IMR-90 (cell line): ENCODE measurements around the gene DPEP1. TPM values are rescaled to one million over a fixed set of nuclear protein-coding genes. Genes with fewer than 3 reads are reported as not detected.

Experiments
- ATAC-seq: fragments of 200-7000 bp; cut with Tn5 transposase; 2 replicates; pipeline ENCODE4 v1.9.1; 2020; ENCODE audit warnings: low read depth, mild to moderate bottlenecking, moderate library complexity
- BruUV-seq: library from RNA; stranded (reverse); fragments of 400-500 nt; replicated peaks from 2 replicates; lab custom pipeline; 2021; lab: Mats Ljungman, UMichigan
- CTCF ChIA-PET: fragments of 300-600 bp; formaldehyde crosslinking; extraction: SDS; loops from one replicate; lab custom pipeline; 2021; ENCODE audit warnings: antibody characterized with exemption; lab: Yijun Ruan, JAX
- POLR2A ChIA-PET: fragments of 300-600 bp; sonication (Branson Sonifier 250); formaldehyde crosslinking; loops from one replicate; lab custom pipeline; 2022; ENCODE audit warnings: antibody characterized with exemption; ENCODE audit not compliant: unreplicated experiment; lab: Charles Lee
- DNase-seq: peaks from one replicate; pipeline ENCODE4 v3.0.0; 2013
- H2AFZ ChIP-seq: replicated peaks from 2 replicates; pipeline ENCODE3; 2013; ENCODE audit warnings: low read length, mild to moderate bottlenecking; ENCODE audit not compliant: poor library complexity
- H2AK5ac ChIP-seq: 2 replicates; pipeline ENCODE4 v1.6.1; 2013; ENCODE audit warnings: low read depth, low read length, inconsistent platforms
- H2AK9ac ChIP-seq: replicated peaks from 2 replicates; pipeline ENCODE3; 2013; ENCODE audit warnings: mild to moderate bottlenecking, low read depth, low read length, moderate library complexity; ENCODE audit not compliant: poor library complexity
- H2BK120ac ChIP-seq: 2 replicates; pipeline ENCODE4 v1.6.1; 2013; ENCODE audit warnings: low read depth, low read length, inconsistent platforms
- H2BK15ac ChIP-seq: 3 replicates; pipeline ENCODE4 v1.6.1; 2013; ENCODE audit warnings: low read depth, low read length, inconsistent platforms
- H2BK20ac ChIP-seq: 2 replicates; pipeline ENCODE4 v1.6.1; 2013; ENCODE audit warnings: low read depth, mild to moderate bottlenecking, inconsistent platforms, low read length, moderate library complexity
- H2BK5ac ChIP-seq: 2 replicates; pipeline ENCODE4 v1.6.1; 2013; ENCODE audit warnings: mild to moderate bottlenecking, low read depth, low read length, inconsistent platforms; ENCODE audit not compliant: poor library complexity, severe bottlenecking
- H3K14ac ChIP-seq: replicated peaks from 2 replicates; pipeline ENCODE4 v1.6.1; 2013; ENCODE audit warnings: low read depth, low read length, inconsistent platforms
- H3K18ac ChIP-seq: 2 replicates; pipeline ENCODE4 v1.6.1; 2013; ENCODE audit warnings: low read depth, low read length, control low read depth
- H3K23ac ChIP-seq: 2 replicates; pipeline ENCODE4 v1.6.1; 2013; ENCODE audit warnings: low read depth, low read length, inconsistent platforms
- H3K27ac ChIP-seq: 2 replicates; pipeline ENCODE4 v1.5.1; 2013; ENCODE audit warnings: mild to moderate bottlenecking, control low read depth, low read length; ENCODE audit not compliant: insufficient read depth
- H3K27me3 ChIP-seq: 2 replicates; pipeline ENCODE4 v1.6.1; 2013; ENCODE audit warnings: low read length; ENCODE audit not compliant: control insufficient read depth, insufficient read depth
- H3K36me3 ChIP-seq: 2 replicates; pipeline ENCODE4 v1.6.1; 2013; ENCODE audit warnings: low read length, mixed read lengths; ENCODE audit not compliant: control insufficient read depth, insufficient read depth
- H3K4ac ChIP-seq: 2 replicates; pipeline ENCODE4 v1.6.1; 2013; ENCODE audit warnings: low read depth, low read length, inconsistent platforms
- H3K4me1 ChIP-seq: 2 replicates; pipeline ENCODE4 v1.6.1; 2013; ENCODE audit warnings: low read length, mixed read lengths; ENCODE audit not compliant: control insufficient read depth, insufficient read depth
- H3K4me2 ChIP-seq: 2 replicates; pipeline ENCODE4 v1.6.1; 2013; ENCODE audit warnings: low read depth, mild to moderate bottlenecking, control low read depth, low read length, moderate library complexity
- H3K4me3 ChIP-seq: 2 replicates; pipeline ENCODE4 v1.5.1; 2013; ENCODE audit warnings: low read depth, mild to moderate bottlenecking, control low read depth, low read length, moderate library complexity; ENCODE audit not compliant: insufficient read depth
- H3K56ac ChIP-seq: 2 replicates; pipeline ENCODE4 v1.6.1; 2013; ENCODE audit warnings: low read length, inconsistent platforms; ENCODE audit not compliant: insufficient read depth; ENCODE audit errors: extremely low read depth
- H3K79me1 ChIP-seq, 2 experiments: 2 replicates each; pipeline ENCODE4 v1.6.1; 2013; ENCODE audit warnings: low read length in 2 of 2, inconsistent platforms in 1 of 2, low read depth in 1 of 2
- H3K9ac ChIP-seq: 2 replicates; pipeline ENCODE4 v1.6.1; 2013; ENCODE audit warnings: low read depth, low read length, control low read depth
- H3K9me1 ChIP-seq: 2 replicates; pipeline ENCODE4 v1.6.1; 2013; ENCODE audit warnings: low read length, inconsistent platforms; ENCODE audit not compliant: insufficient read depth
- H3K9me3 ChIP-seq: 2 replicates; pipeline ENCODE4 v1.6.1; 2013; ENCODE audit warnings: low read length; ENCODE audit not compliant: control insufficient read depth, insufficient read depth
- H4K20me1 ChIP-seq: 2 replicates; pipeline ENCODE4 v1.6.1; 2013; ENCODE audit warnings: low read length, inconsistent platforms; ENCODE audit not compliant: insufficient read depth
- H4K5ac ChIP-seq: 2 replicates; pipeline ENCODE4 v1.6.1; 2013; ENCODE audit warnings: mild to moderate bottlenecking, low read depth, low read length, control low read depth
- H4K8ac ChIP-seq, 2 experiments: 2 replicates each; pipeline ENCODE4 v1.6.1; 2013; ENCODE audit warnings: low read depth in 2 of 2, low read length in 2 of 2, control low read depth in 1 of 2, inconsistent platforms in 1 of 2
- H4K91ac ChIP-seq: 2 replicates; pipeline ENCODE4 v1.6.1; 2013; ENCODE audit warnings: low read depth, low read length, inconsistent platforms; ENCODE audit not compliant: insufficient read depth
- MXI1 ChIP-seq: IDR thresholded peaks from 2 replicates; pipeline ENCODE4 v1.6.1; 2012; ENCODE audit warnings: low read depth, mild to moderate bottlenecking, low read length, moderate library complexity, borderline replicate concordance
- NFE2L2 ChIP-seq: fragments of 150-350 bp; IDR thresholded peaks from 2 replicates; pipeline ENCODE4 v1.6.1; 2016; ENCODE audit warnings: low read depth, mild to moderate bottlenecking, low read length
- whole genome bisulfite sequencing, 2 experiments: methylation state at CpG; one replicate each; pipeline versions ENCODE4 v1.1.5 to v1.1.7; 2013; ENCODE audit warnings: missing lambda C conversion rate in 2 of 2; ENCODE audit not compliant: insufficient read length in 1 of 2; ENCODE audit errors: extremely low coverage in 2 of 2; 5-methylcytosine and 5-hydroxymethylcytosine counted together
- dilution Hi-C: fragments of 300-500 bp; cut with HindIII; formaldehyde crosslinking; loops from one replicate; pipeline ENCODE4 v1.14.3; 2018; ENCODE audit warnings: low sequenced_read_pairs; ENCODE audit not compliant: unreplicated experiment
- in situ Hi-C: fragments of 300-500 bp; cut with MboI; formaldehyde crosslinking; loops from 3 replicates; pipeline ENCODE4 v1.14.3; 2019; ENCODE audit warnings: low sequenced_read_pairs, inconsistent platforms, mixed read lengths
- intact Hi-C: fragments of 100-400 bp; cut with micrococcal nuclease; formaldehyde crosslinking; loops from 2 replicates; pipeline ENCODE4 v1.10.0; 2022
- polyA plus RNA-seq, 3 experiments: library from polyadenylated mRNA; depleted of rRNA; stranded (reverse); fragments of >200 nt; gene quantifications; 2 replicates each; pipeline ENCODE4 v1.2.3, GENCODE V29; 2012; ENCODE audit warnings: low replicate concordance in 1 of 3
- total RNA-seq: library from RNA; depleted of rRNA; stranded (reverse); fragments of >200 nt; gene quantifications from 2 replicates; pipeline ENCODE4 v1.2.3, GENCODE V29; 2012

The DPEP1 gene
- total and polyA plus RNA-seq, 2 of the 4 experiments (the other 2 are of a cell fraction): not detected

GRCh38 chr16:89616623-89617022, 3.2 kb downstream of the DPEP1 start:
- Histone ChIP-seq H3K9me3 (no peaks in the 10 kb centered on the region), H3K23ac (no peak overlapping the region), H3K27ac (no peak overlapping the region), H2BK120ac (no peak overlapping the region), H2BK15ac (no peak overlapping the region), H4K8ac (no peak overlapping the region), H3K56ac (no peak overlapping the region), H3K36me3 (no peaks in the 10 kb centered on the region), H4K20me1 (no peaks in the 10 kb centered on the region), H3K14ac (no peak overlapping the region), H3K9ac (no peak overlapping the region), H2BK5ac (no peak overlapping the region), H3K4me2 (no peak overlapping the region), H2AK9ac (peak overlapping the region; percentile 7), H2AK5ac (no peak overlapping the region), H2BK20ac (no peak overlapping the region), H3K4ac (no peak overlapping the region), H3K4me3 (no peak overlapping the region), H3K9me1 (no peaks in the 10 kb centered on the region), H3K4me1 (peaks cover 2% of the 10 kb centered on the region; the same call in 1 of the 2 replicates), H3K79me1 (no peaks in the 10 kb centered on the region), H4K5ac (no peak overlapping the region), H4K91ac (no peak overlapping the region), H3K18ac (no peak overlapping the region), H3K27me3 (peaks cover 10% of the 10 kb centered on the region), H2AFZ (no peak overlapping the region)
- ChIA-PET CTCF (no interaction called here), POLR2A (no interaction called here)
- no TSS peak for BruUV-seq
- no peak for TF ChIP-seq MXI1
- TF ChIP-seq NFE2L2: no peak
- WGBS, 2 experiments: 90% methylated on average over 11 of the region's 20 CpGs; no CpG with 5 or more reads in 1 of the 2 experiments
- no peak for ATAC-seq
- DNase-seq: no peak
- intact Hi-C loops: no loop called here
- in situ Hi-C loops: no loop called here
- dilution Hi-C loops: no loop called here
